ENCODE results near the gene SUOX. TPM values are rescaled to one million over a fixed set of nuclear protein-coding genes. Genes with fewer than 3 reads are reported as not detected.

Gene SUOX
- total RNA-seq, 6 experiments from 2014 or later: 31.5 to 63.7 (median 47.9) TPM

DNA sequence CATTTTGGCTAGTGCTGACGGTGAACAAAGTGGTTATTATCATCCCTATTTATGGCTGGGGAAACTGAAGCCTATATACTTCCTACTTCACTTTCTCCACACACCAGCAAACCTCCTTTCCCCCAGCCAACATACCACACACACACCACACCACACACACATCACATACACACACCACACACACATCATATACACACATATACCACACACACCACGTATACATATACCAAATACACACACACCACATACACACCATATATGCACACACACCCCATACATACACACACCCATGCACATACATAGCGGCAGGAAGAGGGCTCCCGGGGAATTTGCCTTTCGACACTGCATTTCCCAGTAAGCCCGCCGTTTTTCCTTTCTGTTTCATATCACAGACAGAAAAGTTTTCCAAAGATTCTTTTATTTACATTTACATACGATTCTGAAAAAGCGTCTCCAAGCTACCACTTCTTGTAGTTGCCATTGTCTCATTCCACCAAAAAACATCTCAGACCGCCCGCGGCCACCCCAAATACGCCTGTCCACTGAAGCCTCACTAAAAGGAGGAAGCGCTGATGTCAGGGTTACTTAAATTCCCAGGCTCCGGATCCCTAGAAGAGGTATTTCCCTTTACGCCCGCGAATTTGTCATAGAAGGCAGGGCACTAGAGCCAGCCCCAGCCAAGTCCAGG is 24.0 kb upstream of the SUOX start:
- Histone ChIP-seq H3K9me3 (no peaks in the 10 kb centered on the region), H3K4me1 (peaks cover 0 to 16% (median 5%) of the 10 kb centered on the region in 4 donors), H3K27me3 (no peaks in the 10 kb centered on the region), H3K36me3 (no peaks in the 10 kb centered on the region), H3K27ac (peak overlapping the region; percentile 80 to 83 (median 81)), H3K4me3 (peak overlapping the region; percentile 34 to 67 (median 56))
- WGBS (ENCODE audit: insufficient coverage, low coverage, low lambda C conversion rate, missing lambda C conversion rate): 3% methylated on average over 14 of the region's 18 CpGs
- intact Hi-C loops (cut with DNase I): no loop called here
- no peak for DNase-seq
- peak in 1 of 4 donors; percentile 1 for ATAC-seq
- TF ChIP-seq CTCF (IDR thresholded peaks at IDR 0.05): no peak
- TF ChIP-seq POLR2A (IDR thresholded peaks at IDR 0.05): peak; percentile 74

DNA sequence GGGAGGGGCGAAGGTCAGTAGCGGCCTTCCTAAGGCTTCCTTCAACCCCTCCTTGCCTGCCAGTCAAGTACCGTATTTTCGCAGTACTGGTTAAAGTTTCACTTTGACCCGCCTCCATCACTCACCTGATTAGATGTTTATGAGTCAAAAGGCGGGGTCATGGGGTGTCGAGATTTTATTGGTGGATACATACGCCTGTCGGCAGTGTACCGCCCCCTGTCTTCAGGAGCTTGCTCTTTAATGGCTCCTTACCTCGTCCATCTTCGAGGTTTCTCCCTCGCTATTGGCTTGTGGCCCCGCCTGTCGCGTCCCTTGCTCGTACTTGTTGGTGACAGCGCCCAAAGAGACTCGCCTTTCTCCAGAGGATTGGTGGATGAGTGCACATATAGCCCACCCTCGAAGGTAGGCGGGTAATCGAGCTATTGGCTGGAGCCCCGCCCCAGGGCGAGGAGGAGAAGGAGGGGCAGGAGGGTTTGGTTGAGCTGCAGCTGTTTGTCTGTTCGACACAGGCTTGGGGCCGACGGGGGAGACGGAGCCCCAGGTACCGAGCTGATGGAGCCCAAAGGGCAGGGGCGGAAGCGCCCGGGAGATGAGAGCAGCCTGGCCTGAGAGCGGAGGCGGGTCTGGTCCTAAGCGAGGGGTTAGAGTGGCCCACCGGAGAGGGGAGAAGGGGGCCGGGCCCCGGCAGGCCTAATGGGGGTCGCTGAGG is 23.3 kb upstream of the SUOX start, which contains the start of gene RAB5B:
Gene RAB5B (plus strand): TSS at position 480 of the 709 bp plus-strand sequence. CDS start 12,883 bp downstream, outside the sequence.
- intact Hi-C loops (cut with DNase I): no loop called here
- no peaks in the 10 kb centered on the region for H3K36me3 ChIP-seq
- TF ChIP-seq POLR2A (IDR thresholded peaks at IDR 0.05) (peak; percentile 98), CTCF (IDR thresholded peaks at IDR 0.05) (peak in 2 of 4 donors; percentile 36 to 47)
- H3K4me1 ChIP-seq: peaks cover 0 to 16% (median 5%) of the 10 kb centered on the region in 4 donors
- peak; percentile 88 to 95 (median 91) for ATAC-seq
- no peaks in the 10 kb centered on the region for H3K9me3 ChIP-seq
- DNase-seq: peak; percentile 98 to 100 (median 99)
- WGBS (ENCODE audit: insufficient coverage, low coverage, low lambda C conversion rate, missing lambda C conversion rate): 0% methylated on average over 18 of the region's 39 CpGs
- peak within 1 kb of the TSS; percentile 90 to 95 (median 93) for H3K27ac ChIP-seq
- no peaks in the 10 kb centered on the region for H3K27me3 ChIP-seq
- peak within 1 kb of the TSS; percentile 96 to 100 (median 99) for H3K4me3 ChIP-seq

GRCh38 chr12:55974308-55974730 is 22.8 kb upstream of the SUOX start:
- Histone ChIP-seq H3K27ac (peak overlapping the region; percentile 90 to 95 (median 93)), H3K36me3 (no peaks in the 10 kb centered on the region), H3K4me3 (peak overlapping the region; percentile 96 to 100 (median 99)), H3K4me1 (peaks cover 0 to 16% (median 5%) of the 10 kb centered on the region in 4 donors), H3K27me3 (no peaks in the 10 kb centered on the region), H3K9me3 (no peaks in the 10 kb centered on the region)
- ATAC-seq: peak; percentile 28 to 55 (median 40)
- DNase-seq: no peak
- TF ChIP-seq POLR2A (IDR thresholded peaks at IDR 0.05) (peak; percentile 21), CTCF (IDR thresholded peaks at IDR 0.05) (no peak)
- under 1% methylated on average over 14 of the region's 15 CpGs for WGBS (ENCODE audit: insufficient coverage, low coverage, low lambda C conversion rate, missing lambda C conversion rate)
- intact Hi-C loops (cut with DNase I): no loop called here

DNA sequence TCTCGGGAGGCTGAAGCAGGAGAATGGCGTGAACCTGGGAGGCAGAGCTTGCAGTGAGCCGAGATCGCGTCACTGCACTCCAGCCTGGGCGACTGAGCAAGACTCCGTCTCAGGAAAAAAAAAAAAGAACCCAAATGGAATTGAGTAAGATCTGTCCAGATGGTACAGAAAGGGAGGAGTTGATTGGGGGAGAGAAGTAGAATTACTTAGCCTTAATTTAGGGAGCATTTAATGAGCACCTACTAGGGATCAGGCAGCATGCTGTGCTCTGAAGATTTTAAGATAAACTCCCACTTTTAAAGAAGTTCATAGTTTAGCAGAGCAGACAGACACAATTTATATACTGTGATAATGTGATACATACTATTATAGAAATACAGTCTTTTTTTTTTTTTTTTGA is 18.7 kb upstream of the SUOX start:
- ATAC-seq (no peak), DNase-seq (no peak)
- Histone ChIP-seq H3K27me3 (no peaks in the 10 kb centered on the region), H3K4me3 (no peak overlapping the region), H3K36me3 (peaks cover 0 to 2% (median under 1%) of the 10 kb centered on the region in 4 donors), H3K4me1 (peaks cover 0 to 9% (median 0%) of the 10 kb centered on the region in 4 donors), H3K9me3 (no peaks in the 10 kb centered on the region), H3K27ac (no peak overlapping the region)
- TF ChIP-seq POLR2A (IDR thresholded peaks at IDR 0.05): no peak
- TF ChIP-seq CTCF (IDR thresholded peaks at IDR 0.05): no peak
- 63% methylated on average over 2 of the region's 7 CpGs for WGBS (ENCODE audit: insufficient coverage, low coverage, low lambda C conversion rate, missing lambda C conversion rate)
- intact Hi-C loops (cut with DNase I): no loop called here

Measured in right lobe of liver (tissue), 6 donors.